DMS 273 (cell line): Measurements from ENCODE around the gene SEC31B.
A peak's percentile ranks its signal among the peaks of the same experiment; 100 is the strongest.

ENCODE experiments used
- DNase-seq: peaks from one replicate; lab custom pipeline; 2025; ENCODE audit not compliant: unreplicated experiment; lab: John Stamatoyannopoulos, UW

Gene SEC31B

GRCh38 chr10:100529475-100530298 lies 10.0 kb upstream of the SEC31B start, which contains the start of gene NDUFB8:
Gene NDUFB8, minus strand, starts transcription at chr10:100529871. Its CDS starts 20 bp downstream, at chr10:100529851.
- peak; percentile 89 for DNase-seq

GRCh38 chr10:100528921-100529474 lies 9.3 kb upstream of the SEC31B start:
- peak; percentile 57 for DNase-seq

- no peak for DNase-seq
Observed at GRCh38 chr10:100528123-100528886, 8.6 kb upstream of the SEC31B start.

GRCh38 chr10:100524638-100525037 lies 5.0 kb upstream of the SEC31B start:
- peak; percentile 1 for DNase-seq

DNA sequence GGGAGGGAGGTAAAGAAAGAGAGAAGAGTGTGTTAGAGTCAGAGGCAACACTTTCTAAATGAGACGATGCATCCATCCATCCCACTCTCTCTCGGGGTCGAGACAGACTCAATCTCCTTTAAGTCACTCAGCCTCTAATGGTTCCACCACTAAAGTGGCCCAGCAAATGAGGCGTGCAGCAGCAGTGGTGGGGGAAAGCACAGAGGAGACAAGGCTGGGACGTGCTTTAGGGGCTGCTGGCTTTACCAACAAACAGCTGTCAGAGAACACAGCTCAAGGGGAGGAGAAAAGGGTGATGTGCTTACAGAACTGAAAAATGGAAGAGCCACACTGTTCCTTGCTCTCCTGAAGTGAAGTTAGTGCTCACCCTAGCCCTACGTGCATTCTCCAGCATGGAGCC lies 4.5 kb upstream of the SEC31B start:
- no peak for DNase-seq

- no peak for DNase-seq
Observed at GRCh38 chr10:100522945-100523344, 3.3 kb upstream of the SEC31B start.

- DNase-seq = no peak
Observed at GRCh38 chr10:100522107-100522801, 2.6 kb upstream of the SEC31B start.

DNA sequence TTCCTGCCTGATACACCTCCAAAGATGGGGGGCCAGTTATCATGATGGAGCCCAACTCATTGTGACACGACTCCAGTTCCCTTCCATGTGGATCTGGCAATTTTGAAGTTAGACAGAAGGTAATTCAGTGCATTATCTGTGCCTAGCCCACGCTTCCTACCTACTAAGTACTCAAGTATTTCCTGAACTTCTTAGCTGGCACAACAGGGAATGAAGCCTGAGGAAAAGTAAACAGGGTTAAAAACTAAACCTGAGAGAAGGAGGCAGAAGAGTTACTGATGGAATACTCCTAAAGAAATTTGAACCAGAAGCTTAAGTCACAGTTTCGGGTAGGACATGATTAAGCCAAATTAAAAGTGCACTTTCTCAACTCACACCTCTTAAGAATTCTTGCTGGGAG lies 1.1 kb upstream of the SEC31B start:
- DNase-seq = peak; percentile 2

DNA sequence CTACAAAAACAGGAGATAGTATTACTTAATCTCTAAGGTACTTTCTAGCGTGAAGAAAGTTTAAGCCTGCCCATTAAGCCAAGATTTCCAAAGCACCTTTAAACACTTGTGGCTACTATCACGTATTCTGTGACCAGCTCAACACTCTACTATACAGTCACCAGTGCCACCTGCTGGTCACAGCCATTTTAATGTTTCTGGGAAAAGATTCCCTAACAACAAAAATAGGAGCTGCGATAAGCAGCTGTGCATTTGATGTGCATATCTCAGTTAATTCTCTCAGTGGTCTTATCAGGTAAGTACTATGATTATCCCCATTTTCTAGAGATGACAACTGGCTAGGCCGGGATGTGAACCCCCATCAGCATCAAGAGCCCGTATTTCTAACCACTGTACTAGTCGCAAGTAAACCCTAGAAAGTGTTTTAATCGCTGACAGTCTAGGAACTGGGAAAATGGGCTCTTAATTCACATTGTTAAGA lies 860 bp downstream of the SEC31B start:
- peak; percentile 85 for DNase-seq

DNA sequence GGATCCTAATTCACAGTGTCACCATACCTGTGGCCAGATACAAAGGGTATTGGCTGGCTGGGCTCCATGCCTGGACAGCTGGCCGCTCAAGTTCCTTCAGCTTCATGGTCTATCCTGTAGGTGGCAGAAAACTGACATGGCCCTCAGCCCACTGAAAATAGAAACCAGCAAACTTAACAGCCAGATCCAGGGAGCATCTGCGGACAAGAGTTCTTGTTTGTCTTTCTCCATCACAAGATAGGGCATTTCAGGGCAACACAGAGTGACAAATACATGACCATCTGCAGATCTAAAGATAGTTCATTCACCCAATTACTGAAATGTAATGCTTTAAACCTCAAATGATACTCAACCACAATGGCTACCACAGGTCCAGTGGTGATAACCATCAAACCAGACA lies 2.8 kb downstream of the SEC31B start:
- DNase-seq = peak; percentile 56

- no peak for DNase-seq
Observed at GRCh38 chr10:100515612-100516011, 4.0 kb downstream of the SEC31B start.

DNA sequence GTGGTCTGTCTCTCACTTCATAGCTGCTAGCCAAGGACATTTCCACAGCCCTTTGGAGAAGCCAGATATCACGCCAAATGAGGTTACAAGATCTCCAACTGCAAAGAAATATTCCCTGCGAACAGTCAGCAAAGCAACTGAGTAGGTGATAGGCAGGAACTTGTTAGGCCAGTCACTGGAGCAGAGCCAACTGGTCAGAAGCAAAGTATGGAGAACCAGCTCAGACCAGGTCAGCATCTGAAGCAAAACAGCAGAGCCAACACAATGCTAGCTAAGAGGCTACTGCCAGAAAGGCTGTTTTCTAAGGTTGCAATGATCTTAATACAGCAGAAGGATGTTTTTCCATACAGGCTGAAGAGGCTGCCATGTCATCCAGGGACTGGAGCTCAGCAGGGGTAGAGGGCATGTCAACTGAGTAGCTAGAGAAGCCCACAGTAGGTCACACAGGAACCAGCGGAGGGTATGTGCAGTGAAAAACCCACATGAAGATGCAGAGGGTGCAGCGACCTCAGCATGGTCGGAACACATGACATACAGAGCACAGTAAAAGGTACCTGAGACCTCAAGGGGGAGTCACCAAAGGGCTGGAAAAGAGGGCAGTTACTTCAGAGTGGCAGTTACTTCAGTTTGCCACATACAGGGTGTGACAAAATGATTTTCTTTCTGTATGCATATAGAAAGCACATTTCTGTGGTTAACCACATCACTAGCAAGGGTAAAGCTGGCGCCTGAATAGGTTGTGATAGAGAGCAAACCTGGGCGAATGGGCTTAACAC lies 8.9 kb downstream of the SEC31B start:
- no peak for DNase-seq

GRCh38 chr10:100509241-100509840 lies 10.3 kb downstream of the SEC31B start:
- no peak for DNase-seq

GRCh38 chr10:100508691-100509150 lies 10.9 kb downstream of the SEC31B start:
- DNase-seq = peak; percentile 71

DNA sequence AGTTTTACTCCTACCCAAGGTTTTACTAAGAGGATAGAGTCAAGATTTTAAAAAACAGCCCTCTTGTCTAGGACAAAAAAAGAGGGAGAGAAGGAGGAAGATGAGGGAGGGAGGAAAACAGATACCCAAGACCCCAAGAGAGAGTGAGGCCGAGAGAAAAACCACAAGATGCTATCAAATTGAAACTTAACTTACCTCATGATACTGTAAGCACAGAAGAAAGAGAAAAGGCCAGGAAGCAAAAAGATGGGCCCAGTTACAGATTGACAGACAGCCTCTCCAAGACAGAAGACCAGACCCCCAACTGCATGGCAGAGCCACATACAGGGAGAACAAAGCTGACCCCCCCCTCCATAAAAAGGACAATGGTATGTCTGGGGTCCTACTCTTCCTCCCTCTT lies 11.4 kb downstream of the SEC31B start:
- no peak for DNase-seq

- DNase-seq = no peak
Observed at GRCh38 chr10:100507357-100507732, 12.3 kb downstream of the SEC31B start.

GRCh38 chr10:100506596-100507356 lies 12.9 kb downstream of the SEC31B start:
- no peak for DNase-seq

DNA sequence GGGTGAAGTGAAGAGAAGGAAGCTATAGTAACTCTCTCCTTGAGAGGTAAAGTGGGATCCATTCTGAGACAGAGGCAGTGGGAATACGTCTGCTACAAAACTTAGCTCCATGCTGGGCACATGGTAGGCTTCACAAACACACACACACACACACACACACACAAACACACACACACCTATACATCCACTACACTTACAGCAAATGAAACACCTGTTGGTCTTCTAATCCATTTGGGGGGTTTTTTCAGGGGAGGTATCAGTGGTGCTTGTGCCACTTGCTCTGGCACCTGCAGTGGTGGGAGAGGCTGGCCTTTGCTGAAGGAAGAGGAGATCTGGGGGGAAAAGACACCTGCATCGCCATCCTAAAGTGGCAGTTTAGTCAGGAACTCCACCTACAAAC lies 14.5 kb downstream of the SEC31B start:
- DNase-seq = no peak

DNA sequence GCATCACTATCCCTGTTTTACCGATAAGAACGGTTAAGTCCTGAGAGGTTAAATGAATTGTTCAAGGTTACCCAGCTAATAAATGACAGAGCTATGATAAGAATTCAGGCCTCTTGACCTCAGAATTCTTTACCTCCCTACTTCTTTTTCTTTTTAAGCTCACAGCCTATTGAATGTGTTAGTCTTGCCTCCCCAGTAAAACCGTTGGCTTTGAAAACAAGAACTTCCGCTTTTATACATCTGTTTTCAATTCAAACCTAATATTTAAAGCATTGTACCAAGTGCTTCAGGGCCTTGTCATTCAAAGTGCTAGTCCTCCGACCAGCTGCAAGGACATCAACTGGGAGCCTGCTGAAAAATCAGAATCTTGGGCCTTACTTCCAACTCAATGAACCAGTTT lies 15.6 kb downstream of the SEC31B start:
- no peak for DNase-seq
